ENCODE measurements around the gene EIF4EBP2. TPM values are rescaled to one million over a fixed set of nuclear protein-coding genes. Genes with fewer than 3 reads are reported as not detected.

The EIF4EBP2 gene
- total RNA-seq, 1 experiment from 2014 or later, result 36.7 TPM

- no peak overlapping the region for H3K27ac ChIP-seq (ENCODE audit: low read depth, low read length)
- ChIA-PET CTCF (interaction anchor here (0.8 to 2.6 kb wide), 9 partner anchors 13 to 297 kb away, joined by 3 to 21 read pairs (median 6); no protein-coding TSS in a partner anchor), RAD21 (ENCODE audit: low non-redundant PET in 1 of 2, low total read pairs in 2 of 2, uncharacterized antibody in 2 of 2, unreplicated experiment in 2 of 2) (interaction anchor here (1.2 to 1.9 kb wide), 4 partner anchors 13 to 78 kb away, joined by 3 to 7 read pairs (median 5); no protein-coding TSS in a partner anchor), POLR2A (interaction anchor here (0.5 to 2.2 kb wide), 2 partner anchors 16 to 87 kb away, joined by 3 to 6 read pairs; partner anchors contain the start of gene PALD1)
- no TSS peak for BruUV-seq (replicated peaks)
- H3K4me1 ChIP-seq (ENCODE audit: control insufficient read depth in 1 of 2, insufficient read depth in 2 of 2, low read length in 2 of 2), result peaks cover 31 to 53% of the 10 kb centered on the region in 2 experiments
- no peaks in the 10 kb centered on the region for H4K20me1 ChIP-seq (ENCODE audit: insufficient read depth)
- H2AFZ ChIP-seq (ENCODE audit: low read depth, low read length, poor library complexity, severe bottlenecking), result no peak overlapping the region
- H3K9me2 ChIP-seq (ENCODE audit: insufficient read depth), result no peaks in the 10 kb centered on the region
- no peak overlapping the region for H3K9ac ChIP-seq (ENCODE audit: low read length)
- TF ChIP-seq ZNF274 (IDR thresholded peaks at IDR 0.05; ENCODE audit: low read depth, low read length), result no peak
- TF ChIP-seq CTCF (IDR thresholded peaks at IDR 0.05 in 2 of 3, conservative IDR thresholded peaks at IDR 0.05 in 1 of 3; ENCODE audit: borderline replicate concordance in 1 of 3, insufficient read depth in 1 of 3, low read depth in 2 of 3, low read length in 2 of 3), result no peak
- no peak for TF ChIP-seq EGR1 (IDR thresholded peaks at IDR 0.05; ENCODE audit: low read depth)
- no peak for TF ChIP-seq EZH2 (IDR thresholded peaks at IDR 0.05)
- 0 out of 2 replicates have a peak, but pooled peaks have one; percentile 24 for TF ChIP-seq POLR2AphosphoS5 (IDR thresholded peaks at IDR 0.05; ENCODE audit: low read depth, low read length)
- no peak for TF ChIP-seq SP1 (IDR thresholded peaks at IDR 0.05; ENCODE audit: low read depth)
- no peak for TF ChIP-seq CEBPB (IDR thresholded peaks at IDR 0.05; ENCODE audit: low read depth)
- TF ChIP-seq RAD21 (IDR thresholded peaks at IDR 0.05; ENCODE audit: low read depth), result peak; percentile 17; the same call in 1 of the 2 replicates
- TF ChIP-seq SRF (IDR thresholded peaks at IDR 0.05; ENCODE audit: low read depth), result no peak
- no peak for TF ChIP-seq ZFX (IDR thresholded peaks at IDR 0.05)
- TF ChIP-seq REST (IDR thresholded peaks at IDR 0.05; ENCODE audit: low read depth), result no peak
- no peak for TF ChIP-seq YY1 (IDR thresholded peaks at IDR 0.05; ENCODE audit: extremely low read depth, insufficient replicate concordance, low read depth, low read length)
- TF ChIP-seq TCF7L2 (IDR thresholded peaks at IDR 0.05; ENCODE audit: borderline replicate concordance, extremely low read depth, insufficient read depth, insufficient read length), result no peak
- H3K4me2 ChIP-seq (ENCODE audit: low read length), result peak overlapping the region; percentile 55
- no peaks in the 10 kb centered on the region for H3K9me3 ChIP-seq (ENCODE audit: control insufficient read depth in 1 of 2, insufficient read depth in 1 of 2, low read depth in 1 of 2, low read length in 2 of 2)
- H3K27me3 ChIP-seq (ENCODE audit: insufficient read depth, low read length), result no peaks in the 10 kb centered on the region
- ATAC-seq (peak; percentile 59), DNase-seq (ENCODE audit: low read depth, low spot score) (peak; percentile 56)
- no peaks in the 10 kb centered on the region for H3K36me3 ChIP-seq (ENCODE audit: control insufficient read depth in 1 of 2, insufficient read depth in 2 of 2, low read length in 2 of 2)
- H3K79me2 ChIP-seq (ENCODE audit: insufficient read depth, low read length), result no peaks in the 10 kb centered on the region
- intact Hi-C loops (cut with micrococcal nuclease), result loop anchor here (2.0 to 5.0 kb wide), 3 partner anchors 295 to 420 kb away; partner anchors contain the start of gene SGPL1
- peak overlapping the region in 1 of 2 experiments; percentile 22; a peak in 1 of 4 replicates for H3K4me3 ChIP-seq (replicated peaks in 1 of 2; ENCODE audit: low read depth in 1 of 2, low read length in 2 of 2)
Observed at GRCh38 chr10:70462349-70462984, 58.5 kb downstream of the EIF4EBP2 start.

Measured in HCT116 (cell line).